OCI-LY1 (cell line): ENCODE results near the gene KIAA0232.

Experiments
- EZH2 ChIP-seq: fragments of 200-600 bp; sonication (generic), shearing (Covaris generic); IDR thresholded peaks from 2 replicates; pipeline ENCODE4 v1.8.0; 2017; ENCODE audit warnings: borderline replicate concordance, mixed run types, mild to moderate bottlenecking, antibody characterized with exemption, low read length, moderate library complexity, mixed read lengths
- TF ChIP-seq, protein P1 (sequence below): fragments of 200-600 bp; sonication (generic), shearing (Covaris generic); IDR thresholded peaks from 2 replicates; pipeline ENCODE4 v1.5.1; 2017; ENCODE audit warnings: mild to moderate bottlenecking, antibody characterized with exemption, low read length, moderate library complexity, mixed read lengths

DNA sequence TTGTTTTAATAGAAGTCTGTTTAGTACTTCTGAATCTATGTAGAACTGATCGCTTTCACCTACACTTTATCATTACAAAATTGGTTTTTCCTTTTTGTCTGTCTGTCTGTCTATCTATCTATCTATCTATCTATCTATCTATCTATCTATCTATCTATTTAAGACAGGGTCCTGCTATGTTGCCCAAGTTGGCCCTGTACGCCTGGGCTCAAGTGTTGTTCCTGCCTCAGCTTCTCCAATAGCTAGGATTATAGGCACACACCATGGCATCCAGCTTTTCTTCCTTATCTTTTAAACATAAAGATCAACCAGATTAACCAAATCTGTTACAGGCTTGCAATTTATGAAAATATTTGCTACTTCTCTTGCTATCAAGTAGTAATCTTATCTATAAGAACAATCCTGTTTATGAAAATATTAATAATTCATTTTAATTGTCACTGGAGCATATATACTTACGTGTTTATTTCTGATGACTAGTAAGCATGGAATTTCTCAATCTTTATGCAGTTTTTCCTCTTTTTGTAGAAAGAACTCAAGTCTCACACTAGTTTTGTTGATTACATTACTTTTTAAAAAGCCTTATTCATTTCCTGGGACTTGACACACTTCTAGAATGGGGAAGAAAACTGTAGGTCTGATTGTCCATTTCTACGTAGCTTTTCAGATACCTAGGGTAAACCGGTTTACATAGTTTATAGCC lies 24.5 kb downstream of the KIAA0232 start:
- no peak for TF ChIP-seq EZH2
- TF ChIP-seq, protein P1, sequence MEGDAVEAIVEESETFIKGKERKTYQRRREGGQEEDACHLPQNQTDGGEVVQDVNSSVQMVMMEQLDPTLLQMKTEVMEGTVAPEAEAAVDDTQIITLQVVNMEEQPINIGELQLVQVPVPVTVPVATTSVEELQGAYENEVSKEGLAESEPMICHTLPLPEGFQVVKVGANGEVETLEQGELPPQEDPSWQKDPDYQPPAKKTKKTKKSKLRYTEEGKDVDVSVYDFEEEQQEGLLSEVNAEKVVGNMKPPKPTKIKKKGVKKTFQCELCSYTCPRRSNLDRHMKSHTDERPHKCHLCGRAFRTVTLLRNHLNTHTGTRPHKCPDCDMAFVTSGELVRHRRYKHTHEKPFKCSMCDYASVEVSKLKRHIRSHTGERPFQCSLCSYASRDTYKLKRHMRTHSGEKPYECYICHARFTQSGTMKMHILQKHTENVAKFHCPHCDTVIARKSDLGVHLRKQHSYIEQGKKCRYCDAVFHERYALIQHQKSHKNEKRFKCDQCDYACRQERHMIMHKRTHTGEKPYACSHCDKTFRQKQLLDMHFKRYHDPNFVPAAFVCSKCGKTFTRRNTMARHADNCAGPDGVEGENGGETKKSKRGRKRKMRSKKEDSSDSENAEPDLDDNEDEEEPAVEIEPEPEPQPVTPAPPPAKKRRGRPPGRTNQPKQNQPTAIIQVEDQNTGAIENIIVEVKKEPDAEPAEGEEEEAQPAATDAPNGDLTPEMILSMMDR: no peak
